Hepatocyte (in vitro differentiated cells): ENCODE measurements around the gene PARP12. TPM values are rescaled to one million over a fixed set of nuclear protein-coding genes. Genes with fewer than 3 reads are reported as not detected.

ENCODE experiments used
- DNase-seq: peaks from one replicate; pipeline ENCODE4 v3.0.0-alpha.2; 2016; ENCODE audit warnings: low spot score
- H2AFZ ChIP-seq: fragments of 200-600 bp; sonication (generic); 2 replicates; pipeline ENCODE4 v1.6.0; 2016; ENCODE audit warnings: antibody characterized with exemption, mild to moderate bottlenecking
- H3K27ac ChIP-seq: fragments of 200-600 bp; sonication (generic); 2 replicates; pipeline ENCODE4 v1.5.1; 2016; ENCODE audit warnings: mild to moderate bottlenecking
- H3K27me3 ChIP-seq: fragments of 200-600 bp; sonication (generic); 2 replicates; pipeline ENCODE4 v1.6.1; 2016
- H3K36me3 ChIP-seq: fragments of 200-600 bp; sonication (generic); replicated peaks from 2 replicates; pipeline ENCODE4 v1.5.1; 2016; ENCODE audit warnings: low read depth; ENCODE audit not compliant: insufficient read depth
- H3K4me1 ChIP-seq: fragments of 200-600 bp; sonication (generic); 2 replicates; pipeline ENCODE4 v1.5.1; 2016; ENCODE audit warnings: mild to moderate bottlenecking, moderate library complexity; ENCODE audit not compliant: insufficient read depth
- H3K4me2 ChIP-seq: fragments of 200-600 bp; sonication (generic); 2 replicates; pipeline ENCODE4 v1.6.0; 2016
- H3K4me3 ChIP-seq: fragments of 200-600 bp; sonication (generic); 2 replicates; pipeline ENCODE4 v1.5.1; 2016; ENCODE audit warnings: mild to moderate bottlenecking
- H3K79me2 ChIP-seq: fragments of 200-600 bp; sonication (generic); 2 replicates; pipeline ENCODE4 v1.6.0; 2017; ENCODE audit warnings: mild to moderate bottlenecking
- H3K9me2 ChIP-seq: fragments of 200-600 bp; sonication (generic); replicated peaks from 2 replicates; pipeline ENCODE4 v1.6.0; 2017; ENCODE audit warnings: mild to moderate bottlenecking; ENCODE audit not compliant: insufficient read depth
- H3K9me3 ChIP-seq: fragments of 200-600 bp; sonication (generic); 2 replicates; pipeline ENCODE4 v1.5.1; 2016; ENCODE audit warnings: low read depth, mild to moderate bottlenecking
- H4K20me1 ChIP-seq: fragments of 200-600 bp; sonication (generic); 2 replicates; pipeline ENCODE4 v1.6.0; 2016; ENCODE audit warnings: mild to moderate bottlenecking; ENCODE audit not compliant: insufficient read depth, poor library complexity, severe bottlenecking
- EZH2 ChIP-seq: fragments of 200-600 bp; sonication (generic); IDR thresholded peaks from 2 replicates; pipeline ENCODE4 v1.6.1; 2016; ENCODE audit warnings: antibody characterized with exemption, mild to moderate bottlenecking, borderline replicate concordance
- EZH2phosphoT487 ChIP-seq: fragments of 200-600 bp; sonication (generic); IDR thresholded peaks from one replicate; pipeline ENCODE4 v1.6.1; 2018; ENCODE audit warnings: antibody characterized with exemption, mild to moderate bottlenecking, low read depth, moderate library complexity; ENCODE audit not compliant: unreplicated experiment, severe bottlenecking
- WGBS: methylation state at CpG from one replicate; pipeline ENCODE4 v1.1.6; 2016; ENCODE audit warnings: low lambda C conversion rate; ENCODE audit errors: missing lambda C conversion rate; 5-methylcytosine and 5-hydroxymethylcytosine counted together
- polyA plus RNA-seq: library from polyadenylated mRNA; unstranded; fragments of >200 nt; fragmentation: Nextera tagmentation; extraction: Ambion mirVana; gene quantifications from 2 replicates; pipeline ENCODE4 v1.2.1, GENCODE V29; 2016
- total RNA-seq: library from RNA; depleted of rRNA; stranded (reverse); fragments of >200 nt; gene quantifications from 2 replicates; pipeline ENCODE4 v1.2.3, GENCODE V29; 2014
- TF ChIP-seq, protein P1 (sequence below): fragments of 200-600 bp; sonication (generic); IDR thresholded peaks from 2 replicates; pipeline ENCODE4 v1.5.1; 2016; ENCODE audit warnings: antibody characterized with exemption, mild to moderate bottlenecking; ENCODE audit not compliant: poor library complexity

Gene PARP12
- total and polyA plus RNA-seq, 2 experiments from 2014 or later: 11.2 to 14.0 TPM

GRCh38 chr7:140019606-140020005 lies 43.1 kb downstream of the PARP12 start:
- TF ChIP-seq EZH2 (no peak), EZH2phosphoT487 (no peak)
- TF ChIP-seq, protein P1, sequence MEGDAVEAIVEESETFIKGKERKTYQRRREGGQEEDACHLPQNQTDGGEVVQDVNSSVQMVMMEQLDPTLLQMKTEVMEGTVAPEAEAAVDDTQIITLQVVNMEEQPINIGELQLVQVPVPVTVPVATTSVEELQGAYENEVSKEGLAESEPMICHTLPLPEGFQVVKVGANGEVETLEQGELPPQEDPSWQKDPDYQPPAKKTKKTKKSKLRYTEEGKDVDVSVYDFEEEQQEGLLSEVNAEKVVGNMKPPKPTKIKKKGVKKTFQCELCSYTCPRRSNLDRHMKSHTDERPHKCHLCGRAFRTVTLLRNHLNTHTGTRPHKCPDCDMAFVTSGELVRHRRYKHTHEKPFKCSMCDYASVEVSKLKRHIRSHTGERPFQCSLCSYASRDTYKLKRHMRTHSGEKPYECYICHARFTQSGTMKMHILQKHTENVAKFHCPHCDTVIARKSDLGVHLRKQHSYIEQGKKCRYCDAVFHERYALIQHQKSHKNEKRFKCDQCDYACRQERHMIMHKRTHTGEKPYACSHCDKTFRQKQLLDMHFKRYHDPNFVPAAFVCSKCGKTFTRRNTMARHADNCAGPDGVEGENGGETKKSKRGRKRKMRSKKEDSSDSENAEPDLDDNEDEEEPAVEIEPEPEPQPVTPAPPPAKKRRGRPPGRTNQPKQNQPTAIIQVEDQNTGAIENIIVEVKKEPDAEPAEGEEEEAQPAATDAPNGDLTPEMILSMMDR: no peak
- DNase-seq: no peak
- Histone ChIP-seq H3K27me3 (no peaks in the 10 kb centered on the region), H2AFZ (no peak overlapping the region), H3K4me3 (no peak overlapping the region), H3K4me2 (no peak overlapping the region), H3K36me3 (no peaks in the 10 kb centered on the region), H4K20me1 (no peaks in the 10 kb centered on the region), H3K27ac (no peak overlapping the region), H3K9me3 (no peaks in the 10 kb centered on the region), H3K79me2 (no peaks in the 10 kb centered on the region), H3K9me2 (no peaks in the 10 kb centered on the region), H3K4me1 (no peaks in the 10 kb centered on the region)
- WGBS: 70% methylated on average over 3 of the region's 3 CpGs

GRCh38 chr7:140019172-140019571 lies 43.6 kb downstream of the PARP12 start:
- Histone ChIP-seq H3K4me2 (no peak overlapping the region), H3K27ac (no peak overlapping the region), H2AFZ (no peak overlapping the region), H3K4me3 (no peak overlapping the region), H3K9me3 (no peaks in the 10 kb centered on the region), H3K79me2 (no peaks in the 10 kb centered on the region), H4K20me1 (no peaks in the 10 kb centered on the region), H3K4me1 (no peaks in the 10 kb centered on the region), H3K36me3 (no peaks in the 10 kb centered on the region), H3K9me2 (no peaks in the 10 kb centered on the region), H3K27me3 (no peaks in the 10 kb centered on the region)
- DNase-seq: no peak
- TF ChIP-seq, protein P1: no peak
- no peak for TF ChIP-seq EZH2phosphoT487
- no peak for TF ChIP-seq EZH2
- 77% methylated on average over 11 of the region's 11 CpGs for WGBS

GRCh38 chr7:140018125-140019043 lies 44.4 kb downstream of the PARP12 start:
- TF ChIP-seq EZH2 (no peak), EZH2phosphoT487 (no peak)
- TF ChIP-seq, protein P1: no peak
- DNase-seq: no peak
- WGBS: 73% methylated on average over 9 of the region's 9 CpGs
- no peaks in the 10 kb centered on the region for H4K20me1 ChIP-seq
- H3K9me3 ChIP-seq: no peaks in the 10 kb centered on the region
- no peaks in the 10 kb centered on the region for H3K4me1 ChIP-seq
- H3K79me2 ChIP-seq: no peaks in the 10 kb centered on the region
- no peaks in the 10 kb centered on the region for H3K9me2 ChIP-seq
- no peaks in the 10 kb centered on the region for H3K27me3 ChIP-seq
- no peak overlapping the region for H2AFZ ChIP-seq
- H3K36me3 ChIP-seq: no peaks in the 10 kb centered on the region
- no peak overlapping the region for H3K4me3 ChIP-seq
- H3K27ac ChIP-seq: no peak overlapping the region
- no peak overlapping the region for H3K4me2 ChIP-seq
